Karpas-422 (cell line): ENCODE results near the gene DCAF16. TPM values are rescaled to one million over a fixed set of nuclear protein-coding genes. Genes with fewer than 3 reads are reported as not detected.

Experiments
- DNase-seq: peaks from one replicate; pipeline ENCODE4 v3.0.0-alpha.2; 2015
- H2AFZ ChIP-seq: fragments of 200-600 bp; sonication (generic); 2 replicates; pipeline ENCODE4 v1.6.1; 2014; ENCODE audit warnings: antibody characterized with exemption, low read length, mixed read lengths
- H3K27ac ChIP-seq: fragments of 200-600 bp; sonication (generic); 2 replicates; pipeline ENCODE4 v1.5.1; 2014; ENCODE audit warnings: mild to moderate bottlenecking, low read length, moderate library complexity
- H3K27me3 ChIP-seq: fragments of 200-600 bp; sonication (generic); 2 replicates; pipeline ENCODE4 v1.6.1; 2014; ENCODE audit warnings: low read length, mixed read lengths
- H3K36me3 ChIP-seq: fragments of 200-600 bp; sonication (generic); 2 replicates; pipeline ENCODE4 v1.6.1; 2014; ENCODE audit warnings: low read length, mixed read lengths; ENCODE audit not compliant: insufficient read depth
- H3K4me1 ChIP-seq: fragments of 200-600 bp; sonication (generic); 2 replicates; pipeline ENCODE4 v1.6.1; 2014; ENCODE audit warnings: mild to moderate bottlenecking, low read length, mixed read lengths
- H3K4me2 ChIP-seq: fragments of 200-600 bp; sonication (generic); 2 replicates; pipeline ENCODE4 v1.6.1; 2014; ENCODE audit warnings: low read length, low read depth, mild to moderate bottlenecking; ENCODE audit not compliant: poor library complexity, severe bottlenecking
- H3K4me3 ChIP-seq: fragments of 200-600 bp; sonication (generic); 2 replicates; pipeline ENCODE4 v1.5.1; 2014; ENCODE audit warnings: mild to moderate bottlenecking, antibody characterized with exemption, low read length, mixed read lengths
- H3K79me2 ChIP-seq: fragments of 200-600 bp; sonication (generic); 2 replicates; pipeline ENCODE4 v1.6.1; 2014; ENCODE audit warnings: mild to moderate bottlenecking, low read length, mixed read lengths
- H3K9ac ChIP-seq: fragments of 200-600 bp; sonication (generic); 2 replicates; pipeline ENCODE4 v1.6.0; 2014; ENCODE audit warnings: low read length
- H3K9me2 ChIP-seq: fragments of 200-600 bp; sonication (generic), shearing (Covaris generic); replicated peaks from 2 replicates; pipeline ENCODE4 v1.6.0; 2014; ENCODE audit warnings: mild to moderate bottlenecking, low read length, moderate library complexity; ENCODE audit not compliant: insufficient read depth
- H3K9me3 ChIP-seq: fragments of 300-700, 200-600 bp; sonication (generic); 2 replicates; pipeline ENCODE4 v1.6.1; 2014; ENCODE audit warnings: low read length, mixed read lengths
- H4K20me1 ChIP-seq: fragments of 200-600 bp; sonication (generic); 2 replicates; pipeline ENCODE4 v1.6.1; 2014; ENCODE audit warnings: mild to moderate bottlenecking, antibody characterized with exemption, low read length, low read depth; ENCODE audit not compliant: insufficient read depth
- total RNA-seq: library from RNA; depleted of rRNA; stranded (reverse); fragments of >200 nt; shearing (Covaris generic); gene quantifications from 2 replicates; pipeline ENCODE4 v1.2.3, GENCODE V29; 2014; ENCODE audit warnings: low replicate concordance

The DCAF16 gene
- total RNA-seq, 1 experiment from 2014 or later: 54.0 TPM

- no peak overlapping the region for H3K4me2 ChIP-seq
- no peaks in the 10 kb centered on the region for H4K20me1 ChIP-seq
- no peaks in the 10 kb centered on the region for H3K27me3 ChIP-seq
- no peaks in the 10 kb centered on the region for H3K79me2 ChIP-seq
- H3K4me1 ChIP-seq: peaks cover 5% of the 10 kb centered on the region; the same call in 1 of the 2 replicates
- no peak overlapping the region for H3K27ac ChIP-seq
- H3K4me3 ChIP-seq: no peak overlapping the region
- H3K9me2 ChIP-seq: no peaks in the 10 kb centered on the region
- DNase-seq: no peak
- H3K36me3 ChIP-seq: no peaks in the 10 kb centered on the region
- no peak overlapping the region for H2AFZ ChIP-seq
- no peaks in the 10 kb centered on the region for H3K9me3 ChIP-seq
- H3K9ac ChIP-seq: no peak overlapping the region
These were observed 44.9 kb downstream of the DCAF16 start for GRCh38 chr4:17765514-17766286.

GRCh38 chr4:17763931-17764330 is 46.6 kb downstream of the DCAF16 start:
- H3K9ac ChIP-seq: no peak overlapping the region
- H3K4me1 ChIP-seq: peaks cover 5% of the 10 kb centered on the region; the same call in 1 of the 2 replicates
- no peak overlapping the region for H3K4me3 ChIP-seq
- H3K79me2 ChIP-seq: no peaks in the 10 kb centered on the region
- H4K20me1 ChIP-seq: no peaks in the 10 kb centered on the region
- DNase-seq: no peak
- H3K27ac ChIP-seq: no peak overlapping the region
- no peaks in the 10 kb centered on the region for H3K36me3 ChIP-seq
- no peaks in the 10 kb centered on the region for H3K27me3 ChIP-seq
- no peak overlapping the region for H2AFZ ChIP-seq
- no peaks in the 10 kb centered on the region for H3K9me3 ChIP-seq
- H3K9me2 ChIP-seq: no peaks in the 10 kb centered on the region
- no peak overlapping the region for H3K4me2 ChIP-seq

DNA sequence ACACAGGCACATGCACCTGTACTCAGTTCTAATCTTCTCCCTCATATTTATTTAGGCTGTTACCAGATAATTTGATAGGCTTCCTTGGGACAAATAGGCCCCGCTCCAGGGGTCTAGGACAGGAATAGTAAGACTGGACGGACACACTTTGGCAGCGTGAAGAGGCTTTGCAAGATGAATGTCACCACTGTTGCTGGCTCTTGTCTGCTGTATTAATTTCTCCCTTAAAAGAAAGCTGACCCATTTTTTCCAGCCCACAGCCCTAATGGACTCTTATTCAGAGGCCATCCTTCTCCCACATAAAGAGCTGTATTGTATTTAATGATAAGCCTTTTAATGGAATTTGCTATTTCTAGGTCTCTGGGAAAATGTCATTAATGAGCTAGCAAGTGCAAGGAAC is 47.1 kb downstream of the DCAF16 start:
- Histone ChIP-seq H3K9me3 (no peaks in the 10 kb centered on the region), H3K36me3 (no peaks in the 10 kb centered on the region), H3K4me1 (peaks cover 5% of the 10 kb centered on the region; the same call in 1 of the 2 replicates), H3K27me3 (no peaks in the 10 kb centered on the region), H3K79me2 (no peaks in the 10 kb centered on the region), H3K4me2 (no peak overlapping the region), H3K9me2 (no peaks in the 10 kb centered on the region), H3K27ac (no peak overlapping the region), H3K4me3 (no peak overlapping the region), H3K9ac (no peak overlapping the region), H4K20me1 (no peaks in the 10 kb centered on the region), H2AFZ (no peak overlapping the region)
- no peak for DNase-seq

- Histone ChIP-seq H2AFZ (no peak overlapping the region), H3K27me3 (no peaks in the 10 kb centered on the region), H3K9ac (no peak overlapping the region), H3K9me3 (no peaks in the 10 kb centered on the region), H3K36me3 (no peaks in the 10 kb centered on the region), H4K20me1 (no peaks in the 10 kb centered on the region), H3K4me1 (peaks cover 5% of the 10 kb centered on the region; the same call in 1 of the 2 replicates), H3K4me2 (no peak overlapping the region), H3K27ac (no peak overlapping the region), H3K9me2 (no peaks in the 10 kb centered on the region), H3K79me2 (no peaks in the 10 kb centered on the region), H3K4me3 (no peak overlapping the region)
- DNase-seq: peak; percentile 71
These were observed 47.8 kb downstream of the DCAF16 start for GRCh38 chr4:17762726-17763125.

- Histone ChIP-seq H2AFZ (no peak overlapping the region), H3K27me3 (no peaks in the 10 kb centered on the region), H3K9me3 (no peaks in the 10 kb centered on the region), H3K4me2 (no peak overlapping the region), H3K79me2 (no peaks in the 10 kb centered on the region), H4K20me1 (no peaks in the 10 kb centered on the region), H3K36me3 (no peaks in the 10 kb centered on the region), H3K4me1 (peaks cover 5% of the 10 kb centered on the region; the same call in 1 of the 2 replicates), H3K4me3 (no peak overlapping the region), H3K27ac (no peak overlapping the region), H3K9ac (no peak overlapping the region), H3K9me2 (no peaks in the 10 kb centered on the region)
- no peak for DNase-seq
These were observed 49.5 kb downstream of the DCAF16 start for GRCh38 chr4:17761062-17761461.

GRCh38 chr4:17760626-17761025 is 49.9 kb downstream of the DCAF16 start:
- no peaks in the 10 kb centered on the region for H3K9me2 ChIP-seq
- H3K9me3 ChIP-seq: no peaks in the 10 kb centered on the region
- H3K27ac ChIP-seq: no peak overlapping the region

GRCh38 chr4:17758485-17758884 is 52.1 kb downstream of the DCAF16 start:
- no peaks in the 10 kb centered on the region for H3K9me3 ChIP-seq
- no peak for DNase-seq

More at GRCh38 chr4:17760626-17761025, 49.9 kb downstream of the DCAF16 start:
- no peaks in the 10 kb centered on the region for H4K20me1 ChIP-seq
- no peak overlapping the region for H3K9ac ChIP-seq
- H3K4me3 ChIP-seq: no peak overlapping the region
- no peaks in the 10 kb centered on the region for H3K27me3 ChIP-seq
- H3K4me2 ChIP-seq: no peak overlapping the region
- no peak for DNase-seq
- no peaks in the 10 kb centered on the region for H3K36me3 ChIP-seq
- H3K4me1 ChIP-seq: peaks cover 5% of the 10 kb centered on the region; the same call in 1 of the 2 replicates
- H3K79me2 ChIP-seq: no peaks in the 10 kb centered on the region
- no peak overlapping the region for H2AFZ ChIP-seq

DNA sequence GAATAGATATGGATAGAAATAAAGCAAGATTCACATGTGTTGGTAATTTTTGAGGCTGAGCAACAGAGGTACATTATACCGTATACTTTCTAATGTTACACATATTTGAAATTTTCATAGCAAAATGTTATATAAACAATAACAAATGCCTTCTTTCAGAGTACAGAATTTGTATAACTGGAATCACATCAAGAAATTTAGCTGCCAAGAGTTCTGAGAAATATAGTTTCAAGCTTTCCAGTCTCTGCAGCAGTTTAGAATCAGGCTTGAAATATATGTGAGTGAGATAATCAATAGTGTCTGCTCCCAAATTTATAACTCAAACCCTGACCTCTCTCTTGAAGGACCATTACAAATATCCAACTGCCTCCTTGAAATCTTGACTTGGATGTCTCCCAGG is 52.9 kb downstream of the DCAF16 start:
- Histone ChIP-seq H3K36me3 (no peaks in the 10 kb centered on the region), H4K20me1 (no peaks in the 10 kb centered on the region), H3K4me3 (no peak overlapping the region), H2AFZ (no peak overlapping the region), H3K9me3 (no peaks in the 10 kb centered on the region), H3K9ac (no peak overlapping the region), H3K79me2 (no peaks in the 10 kb centered on the region), H3K27me3 (no peaks in the 10 kb centered on the region), H3K4me2 (no peak overlapping the region), H3K9me2 (no peaks in the 10 kb centered on the region), H3K27ac (no peak overlapping the region), H3K4me1 (peaks cover 4% of the 10 kb centered on the region)
- no peak for DNase-seq

More at GRCh38 chr4:17758485-17758884, 52.1 kb downstream of the DCAF16 start:
- H3K4me3 ChIP-seq: no peak overlapping the region
- no peak overlapping the region for H3K4me2 ChIP-seq
- no peak overlapping the region for H2AFZ ChIP-seq
- no peaks in the 10 kb centered on the region for H4K20me1 ChIP-seq
- no peaks in the 10 kb centered on the region for H3K4me1 ChIP-seq
- H3K27me3 ChIP-seq: no peaks in the 10 kb centered on the region
- no peak overlapping the region for H3K9ac ChIP-seq
- no peaks in the 10 kb centered on the region for H3K79me2 ChIP-seq
- H3K36me3 ChIP-seq: no peaks in the 10 kb centered on the region
- H3K27ac ChIP-seq: no peak overlapping the region
- H3K9me2 ChIP-seq: no peaks in the 10 kb centered on the region
